ENCODE measurements around the gene PPP1R16B. TPM values are rescaled to one million over a fixed set of nuclear protein-coding genes. Genes with fewer than 3 reads are reported as not detected.

PPP1R16B gene
- total and polyA plus RNA-seq, 2 of the 8 experiments (the other 6 are each of a cell fraction or from before 2014, with no cell fraction given) = 2.6 to 8.9 TPM

DNA sequence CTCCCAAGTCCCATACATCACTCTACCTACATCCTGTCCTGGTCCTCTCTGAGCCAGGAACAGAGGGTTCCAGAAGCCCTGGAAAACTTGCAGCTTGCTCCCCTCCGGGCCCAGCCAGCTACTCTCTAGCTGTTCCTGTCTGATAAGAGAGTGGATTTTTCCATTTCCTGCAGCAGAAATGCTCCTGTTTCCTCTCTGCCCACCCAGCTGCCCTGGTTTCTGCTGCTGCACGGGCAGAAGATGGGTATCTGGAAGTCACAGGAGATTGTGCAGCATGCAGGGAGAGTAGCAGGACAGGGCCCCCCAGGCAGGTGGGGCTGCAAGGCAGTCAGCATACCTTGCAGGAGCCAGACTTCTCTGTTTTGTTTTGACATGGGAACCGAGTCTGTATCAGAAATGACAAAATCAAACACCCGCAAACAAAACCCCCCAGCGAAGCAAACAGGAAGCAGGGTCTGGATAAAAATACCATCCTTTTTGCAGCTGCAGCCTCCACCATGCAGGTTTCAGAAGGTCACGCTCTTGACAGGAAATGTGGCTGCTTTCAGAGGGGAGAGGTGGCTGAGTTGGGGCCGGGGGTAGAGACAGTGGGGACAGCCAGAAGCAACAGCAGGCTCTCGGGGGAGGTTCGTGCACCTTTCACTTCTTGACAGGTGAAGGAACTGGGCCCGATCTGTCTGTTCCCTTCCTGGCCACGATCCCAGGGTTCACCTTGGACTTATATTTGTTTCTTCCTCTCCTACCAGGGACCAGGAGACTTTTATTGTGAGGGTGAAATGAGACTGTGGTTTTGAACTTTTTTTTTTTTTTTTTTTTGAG lies 69.9 kb downstream of the PPP1R16B start (continued):
- TF ChIP-seq, protein P1, sequence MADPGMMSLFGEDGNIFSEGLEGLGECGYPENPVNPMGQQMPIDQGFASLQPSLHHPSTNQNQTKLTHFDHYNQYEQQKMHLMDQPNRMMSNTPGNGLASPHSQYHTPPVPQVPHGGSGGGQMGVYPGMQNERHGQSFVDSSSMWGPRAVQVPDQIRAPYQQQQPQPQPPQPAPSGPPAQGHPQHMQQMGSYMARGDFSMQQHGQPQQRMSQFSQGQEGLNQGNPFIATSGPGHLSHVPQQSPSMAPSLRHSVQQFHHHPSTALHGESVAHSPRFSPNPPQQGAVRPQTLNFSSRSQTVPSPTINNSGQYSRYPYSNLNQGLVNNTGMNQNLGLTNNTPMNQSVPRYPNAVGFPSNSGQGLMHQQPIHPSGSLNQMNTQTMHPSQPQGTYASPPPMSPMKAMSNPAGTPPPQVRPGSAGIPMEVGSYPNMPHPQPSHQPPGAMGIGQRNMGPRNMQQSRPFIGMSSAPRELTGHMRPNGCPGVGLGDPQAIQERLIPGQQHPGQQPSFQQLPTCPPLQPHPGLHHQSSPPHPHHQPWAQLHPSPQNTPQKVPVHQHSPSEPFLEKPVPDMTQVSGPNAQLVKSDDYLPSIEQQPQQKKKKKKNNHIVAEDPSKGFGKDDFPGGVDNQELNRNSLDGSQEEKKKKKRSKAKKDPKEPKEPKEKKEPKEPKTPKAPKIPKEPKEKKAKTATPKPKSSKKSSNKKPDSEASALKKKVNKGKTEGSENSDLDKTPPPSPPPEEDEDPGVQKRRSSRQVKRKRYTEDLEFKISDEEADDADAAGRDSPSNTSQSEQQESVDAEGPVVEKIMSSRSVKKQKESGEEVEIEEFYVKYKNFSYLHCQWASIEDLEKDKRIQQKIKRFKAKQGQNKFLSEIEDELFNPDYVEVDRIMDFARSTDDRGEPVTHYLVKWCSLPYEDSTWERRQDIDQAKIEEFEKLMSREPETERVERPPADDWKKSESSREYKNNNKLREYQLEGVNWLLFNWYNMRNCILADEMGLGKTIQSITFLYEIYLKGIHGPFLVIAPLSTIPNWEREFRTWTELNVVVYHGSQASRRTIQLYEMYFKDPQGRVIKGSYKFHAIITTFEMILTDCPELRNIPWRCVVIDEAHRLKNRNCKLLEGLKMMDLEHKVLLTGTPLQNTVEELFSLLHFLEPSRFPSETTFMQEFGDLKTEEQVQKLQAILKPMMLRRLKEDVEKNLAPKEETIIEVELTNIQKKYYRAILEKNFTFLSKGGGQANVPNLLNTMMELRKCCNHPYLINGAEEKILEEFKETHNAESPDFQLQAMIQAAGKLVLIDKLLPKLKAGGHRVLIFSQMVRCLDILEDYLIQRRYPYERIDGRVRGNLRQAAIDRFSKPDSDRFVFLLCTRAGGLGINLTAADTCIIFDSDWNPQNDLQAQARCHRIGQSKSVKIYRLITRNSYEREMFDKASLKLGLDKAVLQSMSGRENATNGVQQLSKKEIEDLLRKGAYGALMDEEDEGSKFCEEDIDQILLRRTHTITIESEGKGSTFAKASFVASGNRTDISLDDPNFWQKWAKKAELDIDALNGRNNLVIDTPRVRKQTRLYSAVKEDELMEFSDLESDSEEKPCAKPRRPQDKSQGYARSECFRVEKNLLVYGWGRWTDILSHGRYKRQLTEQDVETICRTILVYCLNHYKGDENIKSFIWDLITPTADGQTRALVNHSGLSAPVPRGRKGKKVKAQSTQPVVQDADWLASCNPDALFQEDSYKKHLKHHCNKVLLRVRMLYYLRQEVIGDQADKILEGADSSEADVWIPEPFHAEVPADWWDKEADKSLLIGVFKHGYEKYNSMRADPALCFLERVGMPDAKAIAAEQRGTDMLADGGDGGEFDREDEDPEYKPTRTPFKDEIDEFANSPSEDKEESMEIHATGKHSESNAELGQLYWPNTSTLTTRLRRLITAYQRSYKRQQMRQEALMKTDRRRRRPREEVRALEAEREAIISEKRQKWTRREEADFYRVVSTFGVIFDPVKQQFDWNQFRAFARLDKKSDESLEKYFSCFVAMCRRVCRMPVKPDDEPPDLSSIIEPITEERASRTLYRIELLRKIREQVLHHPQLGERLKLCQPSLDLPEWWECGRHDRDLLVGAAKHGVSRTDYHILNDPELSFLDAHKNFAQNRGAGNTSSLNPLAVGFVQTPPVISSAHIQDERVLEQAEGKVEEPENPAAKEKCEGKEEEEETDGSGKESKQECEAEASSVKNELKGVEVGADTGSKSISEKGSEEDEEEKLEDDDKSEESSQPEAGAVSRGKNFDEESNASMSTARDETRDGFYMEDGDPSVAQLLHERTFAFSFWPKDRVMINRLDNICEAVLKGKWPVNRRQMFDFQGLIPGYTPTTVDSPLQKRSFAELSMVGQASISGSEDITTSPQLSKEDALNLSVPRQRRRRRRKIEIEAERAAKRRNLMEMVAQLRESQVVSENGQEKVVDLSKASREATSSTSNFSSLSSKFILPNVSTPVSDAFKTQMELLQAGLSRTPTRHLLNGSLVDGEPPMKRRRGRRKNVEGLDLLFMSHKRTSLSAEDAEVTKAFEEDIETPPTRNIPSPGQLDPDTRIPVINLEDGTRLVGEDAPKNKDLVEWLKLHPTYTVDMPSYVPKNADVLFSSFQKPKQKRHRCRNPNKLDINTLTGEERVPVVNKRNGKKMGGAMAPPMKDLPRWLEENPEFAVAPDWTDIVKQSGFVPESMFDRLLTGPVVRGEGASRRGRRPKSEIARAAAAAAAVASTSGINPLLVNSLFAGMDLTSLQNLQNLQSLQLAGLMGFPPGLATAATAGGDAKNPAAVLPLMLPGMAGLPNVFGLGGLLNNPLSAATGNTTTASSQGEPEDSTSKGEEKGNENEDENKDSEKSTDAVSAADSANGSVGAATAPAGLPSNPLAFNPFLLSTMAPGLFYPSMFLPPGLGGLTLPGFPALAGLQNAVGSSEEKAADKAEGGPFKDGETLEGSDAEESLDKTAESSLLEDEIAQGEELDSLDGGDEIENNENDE (IDR thresholded peaks at IDR 0.05; ENCODE audit: insufficient replicate concordance, low read length) = no peak
- TF ChIP-seq YY1 (IDR thresholded peaks at IDR 0.05; ENCODE audit: low read depth, low read length) (no peak), HDAC2 (IDR thresholded peaks at IDR 0.05; ENCODE audit: borderline replicate concordance in 1 of 2, low read depth in 2 of 2, low read length in 2 of 2) (no peak), SIN3A (conservative IDR thresholded peaks at IDR 0.05 in 1 of 2, IDR thresholded peaks at IDR 0.05 in 1 of 2; ENCODE audit: low read depth in 1 of 2, low read length in 2 of 2) (no peak), KDM1A (IDR thresholded peaks at IDR 0.05; ENCODE audit: borderline replicate concordance, low read length) (no peak), GABPA (IDR thresholded peaks at IDR 0.05; ENCODE audit: borderline replicate concordance, insufficient read depth, low read length) (no peak), SP1 (IDR thresholded peaks at IDR 0.05; ENCODE audit: low read depth, low read length) (no peak), BACH1 (IDR thresholded peaks at IDR 0.05; ENCODE audit: low read length) (no peak), TEAD4 (IDR thresholded peaks at IDR 0.05; ENCODE audit: low read depth, low read length) (no peak), KDM4A (IDR thresholded peaks at IDR 0.05; ENCODE audit: low read depth, low read length, severe bottlenecking) (no peak)
